GM21367 (cell line): Measurements from ENCODE around the gene EMB.
"Not testable (repeated sequence)": the region's sequence is repeated elsewhere in the genome, so short reads cannot be mapped to it uniquely, and the experiment has no call there.

Experiments used
- ATAC-seq: cut with Tn5 transposase; IDR thresholded peaks from one replicate; pipeline ENCODE4 v1.9.1; 2021; ENCODE audit not compliant: unreplicated experiment

Gene EMB, protein sequence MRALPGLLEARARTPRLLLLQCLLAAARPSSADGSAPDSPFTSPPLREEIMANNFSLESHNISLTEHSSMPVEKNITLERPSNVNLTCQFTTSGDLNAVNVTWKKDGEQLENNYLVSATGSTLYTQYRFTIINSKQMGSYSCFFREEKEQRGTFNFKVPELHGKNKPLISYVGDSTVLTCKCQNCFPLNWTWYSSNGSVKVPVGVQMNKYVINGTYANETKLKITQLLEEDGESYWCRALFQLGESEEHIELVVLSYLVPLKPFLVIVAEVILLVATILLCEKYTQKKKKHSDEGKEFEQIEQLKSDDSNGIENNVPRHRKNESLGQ

DNA sequence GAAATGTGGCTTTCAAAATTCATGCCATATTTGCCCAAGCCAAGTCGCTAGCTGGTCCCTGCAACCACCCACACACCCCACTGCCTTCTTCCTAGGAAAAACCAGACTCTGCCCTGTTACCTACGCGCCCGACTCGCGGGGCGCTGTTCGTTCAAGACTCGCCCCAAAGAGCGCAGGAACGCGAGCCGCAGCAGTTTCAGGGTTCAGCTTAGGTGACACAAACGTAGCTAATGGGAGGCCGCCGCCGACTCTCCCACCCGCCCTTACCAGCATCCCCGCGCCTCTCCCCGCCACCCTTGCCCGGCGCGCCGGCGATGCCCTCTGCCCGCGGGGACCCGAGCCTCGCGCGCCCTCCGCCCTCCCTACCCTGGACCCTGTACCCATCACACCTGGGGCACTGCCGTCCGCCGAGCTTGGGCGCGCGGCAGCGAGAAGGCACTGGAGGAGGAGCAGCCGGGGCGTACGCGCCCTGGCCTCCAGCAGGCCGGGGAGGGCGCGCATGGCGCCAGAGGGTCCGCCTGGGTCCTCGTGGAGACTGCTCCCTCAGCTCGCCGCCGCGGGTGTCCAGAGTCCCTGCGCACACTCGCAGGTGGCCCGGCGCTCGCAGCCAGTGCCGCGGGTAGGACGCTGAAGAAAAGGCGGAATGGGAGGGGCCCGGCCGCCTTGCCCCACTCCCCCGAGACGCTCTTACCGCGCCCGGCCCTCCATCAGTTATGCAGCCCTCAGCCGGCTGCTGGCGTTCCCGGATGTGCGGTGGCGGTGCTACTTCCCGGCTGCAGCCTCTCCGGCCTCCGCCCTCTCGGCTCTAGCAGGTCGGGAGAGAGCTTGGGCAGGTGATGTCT is at the start of gene EMB:
Gene EMB, minus strand, starts transcription at position 638 of the 842 bp plus-strand sequence. Its CDS starts 137 bp downstream, at position 501.
- ATAC-seq: peak; percentile 53

DNA sequence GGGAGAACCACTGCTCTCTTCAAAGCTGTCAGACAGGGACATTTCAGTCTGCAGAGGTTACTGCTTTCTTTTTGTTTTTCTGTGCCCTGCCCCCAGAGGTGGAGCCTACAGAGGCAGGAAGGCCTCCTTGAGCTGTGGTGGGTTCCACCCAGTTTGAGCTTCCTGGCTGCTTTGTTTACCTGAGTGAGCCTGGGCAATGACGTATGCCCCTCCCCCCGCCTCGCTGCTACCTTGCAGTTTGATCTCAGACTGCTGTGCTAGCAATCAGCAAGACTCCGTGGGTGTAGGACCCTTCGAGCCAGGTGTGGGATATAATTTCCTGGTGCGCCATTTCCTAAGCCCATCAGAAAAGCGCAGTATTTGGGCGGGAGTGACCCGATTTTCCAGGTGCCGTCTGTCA is 48.4 kb upstream of the EMB start:
- not testable (repeated sequence) for ATAC-seq

DNA sequence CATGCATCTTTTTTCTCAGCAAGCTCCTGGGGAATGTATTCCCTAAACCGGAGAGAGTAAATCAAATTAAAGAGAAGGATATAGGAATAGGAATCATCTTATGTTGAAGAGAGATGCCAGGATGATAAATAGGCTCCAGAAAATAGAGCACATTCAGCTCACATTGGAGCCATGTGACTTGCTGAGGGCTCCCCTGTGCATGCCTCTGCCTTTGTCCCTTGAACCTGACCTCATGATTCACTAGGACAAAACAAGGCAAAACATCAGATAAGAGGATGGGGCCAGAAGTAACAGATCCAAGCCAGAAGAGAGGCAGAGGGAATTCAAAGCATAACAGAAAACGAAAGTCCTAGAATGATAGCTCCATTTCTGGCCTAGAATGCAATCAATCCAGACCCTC is 37.7 kb upstream of the EMB start:
- ATAC-seq: not testable (repeated sequence)

DNA sequence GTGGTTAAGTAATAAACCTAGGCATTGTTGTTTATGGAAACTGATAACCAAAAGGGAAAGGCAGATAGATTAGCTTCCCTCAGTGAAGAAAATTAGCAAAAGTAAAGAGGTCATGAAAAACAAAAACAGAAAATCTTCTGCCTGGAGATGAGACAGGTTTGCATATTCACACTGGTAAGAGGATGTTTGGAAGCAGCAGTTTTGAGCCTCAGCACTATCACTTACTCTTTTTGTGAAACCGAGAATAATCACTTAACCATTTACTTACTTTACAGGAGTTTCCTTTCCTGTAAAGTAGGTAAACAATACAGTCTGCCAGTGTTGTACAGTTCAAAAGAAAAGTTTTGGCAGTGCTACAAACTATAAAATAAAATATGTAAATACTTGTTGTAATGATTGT is 35.5 kb upstream of the EMB start:
- peak; percentile 99 for ATAC-seq

DNA sequence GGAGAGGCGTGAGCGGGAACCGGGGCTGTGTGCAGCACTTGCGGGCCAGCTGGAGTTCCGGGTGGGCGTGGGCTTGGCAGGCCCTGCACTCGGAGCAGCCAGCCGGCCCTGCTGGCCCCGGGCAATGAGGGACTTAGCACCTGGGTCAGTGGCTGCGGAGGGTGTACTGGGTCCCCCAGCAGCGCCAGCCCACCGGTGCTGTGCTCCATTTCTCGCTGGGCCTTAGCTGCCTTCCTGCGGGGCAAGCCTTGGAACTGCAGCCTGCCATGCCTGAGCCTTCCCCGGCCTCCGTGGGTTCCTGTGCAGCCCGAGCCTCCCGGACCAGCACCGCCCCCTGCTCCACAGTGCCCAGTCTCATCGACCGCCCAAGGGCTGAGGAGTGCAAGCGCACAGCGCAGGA is 23.9 kb upstream of the EMB start:
- ATAC-seq: not testable (repeated sequence)

DNA sequence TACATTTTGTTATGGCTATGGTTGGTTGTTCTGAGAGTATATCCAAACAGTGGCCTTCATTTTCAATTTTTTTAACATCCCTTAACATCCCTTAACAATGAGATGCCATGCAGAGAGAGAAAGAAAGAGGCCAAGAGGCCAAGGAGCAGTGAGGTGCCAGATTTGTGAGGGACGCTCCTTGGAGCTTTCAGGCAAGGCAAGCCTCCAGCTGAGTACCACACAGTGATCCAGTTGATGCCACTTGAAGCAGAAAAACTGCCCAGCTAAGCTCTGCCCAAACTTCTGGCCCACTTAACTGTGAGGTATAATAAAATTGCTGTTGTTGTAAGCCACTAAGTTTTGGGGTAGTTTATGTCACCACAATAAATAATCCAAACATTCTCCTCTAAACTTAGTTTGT is 22.6 kb upstream of the EMB start:
- no peak for ATAC-seq

DNA sequence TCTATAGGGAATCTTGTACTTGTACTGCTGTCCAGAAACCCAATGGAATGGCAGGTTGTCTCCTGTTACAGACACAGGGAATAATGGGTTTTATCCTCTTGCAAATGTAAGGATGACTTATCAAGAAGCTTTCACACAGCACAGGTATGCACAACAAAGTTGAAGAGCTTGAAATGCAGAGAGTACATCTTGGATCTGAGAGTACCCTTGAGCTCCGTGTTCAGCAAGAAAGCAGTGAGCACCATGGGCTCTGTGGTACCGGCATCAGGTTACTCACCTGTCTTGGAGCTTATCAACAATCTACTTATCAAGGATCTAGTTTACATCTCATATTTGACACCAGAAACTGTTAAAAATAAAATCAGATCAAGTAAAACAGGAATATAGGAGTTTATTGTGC is 22.0 kb upstream of the EMB start:
- no peak for ATAC-seq

DNA sequence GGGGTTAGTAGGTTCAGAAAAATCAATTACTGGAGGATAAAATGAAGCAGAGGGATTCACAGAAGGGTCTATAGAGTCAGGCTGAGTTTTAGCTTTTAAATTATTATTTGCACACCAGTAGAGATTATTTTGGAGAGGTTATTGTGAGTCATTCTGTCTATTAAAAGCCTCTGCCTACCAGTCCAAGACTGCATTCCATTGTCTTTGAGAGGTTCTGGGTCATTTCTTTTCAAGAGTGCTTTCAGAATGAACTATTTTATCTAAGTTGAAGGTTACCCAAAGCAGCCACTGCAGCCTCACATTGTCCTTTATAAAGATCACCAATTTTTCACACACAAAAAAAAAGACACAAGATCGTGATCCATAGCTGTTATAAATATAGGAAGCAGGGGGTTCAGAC is 21.5 kb upstream of the EMB start:
- ATAC-seq: not testable (repeated sequence)

DNA sequence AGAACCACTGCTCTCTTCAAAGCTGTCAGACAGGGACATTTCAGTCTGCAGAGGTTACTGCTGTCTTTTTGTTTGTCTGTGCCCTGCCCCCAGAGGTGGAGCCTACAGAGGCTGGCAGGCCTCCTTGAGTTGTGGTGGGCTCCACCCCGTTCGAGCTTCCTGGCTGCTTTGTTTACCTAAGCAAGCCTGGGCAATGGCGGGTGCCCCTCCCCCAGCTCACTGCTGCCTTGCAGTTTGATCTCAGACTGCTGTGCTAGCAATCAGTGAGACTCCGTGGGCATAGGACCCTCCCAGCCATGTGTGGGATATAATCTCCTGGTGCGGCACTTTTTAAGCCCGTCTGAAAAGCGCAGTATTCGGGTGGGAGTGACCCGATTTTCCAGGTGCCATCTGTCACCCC is 17.3 kb upstream of the EMB start:
- ATAC-seq: not testable (repeated sequence)

DNA sequence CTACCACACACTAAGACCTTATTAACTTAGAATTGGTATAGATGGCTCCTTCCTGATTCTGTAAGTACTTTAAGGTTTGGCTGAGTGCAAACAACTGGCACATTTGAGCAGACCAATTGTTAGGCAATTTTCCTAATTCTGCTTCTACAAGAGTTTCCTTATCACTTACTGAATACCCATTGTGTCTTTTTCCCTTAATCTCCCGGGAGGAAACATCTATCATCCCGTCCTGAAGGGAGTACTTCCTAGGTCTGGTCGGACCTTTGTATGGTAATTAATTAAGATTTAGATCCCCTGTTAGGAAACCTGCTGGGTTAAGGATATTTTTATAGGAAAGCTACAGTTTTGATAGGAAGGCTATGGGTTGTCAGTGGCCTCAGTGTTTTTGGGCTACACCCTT is 8.2 kb upstream of the EMB start:
- ATAC-seq: not testable (repeated sequence)

DNA sequence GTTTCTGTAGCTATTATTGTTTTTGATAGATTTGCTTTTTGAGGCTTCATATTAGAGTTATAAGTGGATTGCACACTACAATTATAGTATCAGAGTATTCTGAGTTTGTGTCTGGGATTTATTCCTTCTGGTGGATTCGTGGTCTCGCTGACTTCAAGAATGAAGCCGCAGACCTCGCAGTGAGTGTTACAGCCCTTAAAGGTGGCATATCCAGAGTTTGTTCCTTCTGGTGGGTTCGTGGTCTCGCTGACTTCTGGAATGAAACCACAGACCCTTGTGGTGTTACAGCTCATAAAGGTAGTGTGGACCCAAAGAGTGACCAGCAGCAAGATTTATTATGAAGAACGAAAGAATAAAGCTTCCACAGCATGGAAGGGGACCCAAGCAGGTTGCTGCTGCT is 6.9 kb upstream of the EMB start:
- no peak for ATAC-seq

DNA sequence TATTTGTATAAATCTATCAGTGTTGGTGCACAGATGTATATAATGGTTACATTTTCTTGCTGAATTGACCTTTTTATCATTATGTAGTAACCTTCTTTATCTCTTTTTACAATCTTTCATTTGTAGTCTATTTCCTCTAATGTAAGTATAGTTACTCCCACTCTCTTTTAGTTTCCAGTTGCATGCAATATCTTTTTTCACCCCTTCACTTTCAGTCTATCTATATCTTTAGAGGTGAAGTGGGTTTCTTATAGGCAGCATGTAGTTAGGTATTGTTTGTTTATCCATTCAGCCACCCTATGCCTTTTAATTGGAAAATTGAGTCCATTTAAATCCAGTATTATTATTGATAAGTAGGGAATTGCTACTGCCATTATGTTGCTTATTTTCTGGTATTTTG is 6.1 kb upstream of the EMB start:
- ATAC-seq: no peak

DNA sequence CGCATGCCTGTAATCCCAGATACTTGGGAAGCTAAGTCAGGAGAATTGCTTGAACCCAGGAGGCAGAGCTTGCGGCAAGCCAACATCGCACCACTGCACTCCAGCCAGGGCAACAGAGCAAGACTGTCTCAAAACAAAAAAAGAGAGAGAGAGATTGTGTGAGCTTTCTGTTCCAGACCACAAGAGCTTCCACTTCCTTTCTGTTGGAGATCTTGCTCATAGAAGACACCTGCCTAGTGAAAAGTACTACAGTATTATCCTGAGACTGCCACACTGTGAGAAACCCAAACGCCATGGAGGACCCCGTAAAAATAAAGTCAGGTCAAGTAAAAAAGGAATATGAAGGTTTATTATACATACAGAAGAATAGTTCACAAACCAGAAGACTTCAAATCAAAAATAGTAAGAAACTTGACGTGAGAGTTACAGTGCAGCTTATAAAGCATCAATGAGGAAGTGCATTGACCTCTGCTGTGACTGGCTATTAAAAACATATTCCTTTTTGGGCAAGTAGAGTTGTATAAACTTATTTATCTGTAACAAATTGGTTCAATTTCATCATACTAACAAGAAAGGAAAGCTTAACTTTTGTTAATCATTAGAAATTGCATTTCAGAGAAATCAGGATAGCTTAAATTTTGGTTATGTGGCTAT is 4.3 kb upstream of the EMB start:
- peak; percentile 75 for ATAC-seq

DNA sequence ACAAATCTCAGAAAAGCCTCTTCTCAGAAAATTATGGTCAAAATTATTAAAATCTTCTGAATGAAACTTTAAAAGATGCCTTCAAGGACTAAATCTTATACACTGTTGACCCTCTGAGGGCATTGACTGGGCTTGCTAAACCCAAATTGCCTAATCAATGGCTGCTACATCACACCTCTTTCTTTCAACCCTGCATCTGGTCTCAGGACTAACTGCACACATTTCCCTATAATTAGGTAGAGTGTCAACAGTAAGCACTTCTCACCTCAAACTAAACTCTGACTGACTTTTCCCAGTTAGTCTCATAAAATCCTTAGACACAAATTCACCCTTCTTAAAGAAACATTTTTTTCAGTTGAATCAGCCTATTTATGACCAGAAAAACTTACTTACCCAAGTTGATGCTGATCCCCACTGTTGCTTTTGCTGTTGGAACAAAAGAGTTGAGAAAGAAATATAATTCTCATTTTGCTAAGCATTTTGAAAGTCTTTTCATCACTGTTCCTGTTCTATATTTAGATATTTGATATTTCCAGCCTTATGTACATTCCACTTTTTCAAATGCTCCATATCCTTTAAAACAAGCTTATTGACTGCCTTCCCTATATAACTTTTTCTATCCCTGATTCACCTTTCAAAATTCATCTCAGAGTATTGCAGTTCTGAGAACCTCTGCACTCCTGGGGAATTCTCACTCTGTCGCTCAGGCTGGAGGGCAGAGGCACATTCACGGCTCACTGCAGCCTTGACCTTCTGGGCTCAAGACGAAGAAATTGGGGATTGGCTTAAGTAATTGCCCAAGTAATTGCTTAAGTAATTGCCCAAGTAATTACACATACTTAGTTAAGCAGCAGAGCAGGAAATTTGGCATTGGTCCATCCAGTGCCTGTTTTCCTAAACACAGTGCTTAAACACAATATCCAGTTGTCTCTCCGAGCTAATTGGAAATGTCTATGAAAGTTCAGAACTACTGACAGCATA is 1.8 kb upstream of the EMB start:
- not testable (repeated sequence) for ATAC-seq

DNA sequence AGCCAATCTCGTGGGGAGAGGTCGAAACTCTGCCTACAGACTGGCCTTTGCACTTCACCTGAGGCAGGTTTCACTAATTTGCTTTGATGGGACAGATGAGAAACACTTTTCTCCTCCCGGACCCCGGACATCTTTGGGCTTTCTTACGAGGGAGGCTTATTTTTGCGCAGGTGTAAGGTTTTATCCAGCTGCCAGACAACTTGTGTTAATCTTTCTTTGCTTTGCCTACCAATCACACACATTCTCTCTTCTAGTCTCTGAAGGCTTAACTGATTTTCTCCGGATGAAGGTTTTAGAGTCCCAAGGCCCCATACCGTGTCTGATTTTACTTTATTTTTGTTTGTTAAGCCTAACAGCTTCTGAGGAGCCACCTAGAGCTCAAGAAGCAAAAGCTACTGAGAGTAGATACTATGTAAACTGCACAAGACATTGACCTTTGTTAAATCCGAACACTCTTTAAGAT is 436 bp upstream of the EMB start:
- ATAC-seq: no peak

DNA sequence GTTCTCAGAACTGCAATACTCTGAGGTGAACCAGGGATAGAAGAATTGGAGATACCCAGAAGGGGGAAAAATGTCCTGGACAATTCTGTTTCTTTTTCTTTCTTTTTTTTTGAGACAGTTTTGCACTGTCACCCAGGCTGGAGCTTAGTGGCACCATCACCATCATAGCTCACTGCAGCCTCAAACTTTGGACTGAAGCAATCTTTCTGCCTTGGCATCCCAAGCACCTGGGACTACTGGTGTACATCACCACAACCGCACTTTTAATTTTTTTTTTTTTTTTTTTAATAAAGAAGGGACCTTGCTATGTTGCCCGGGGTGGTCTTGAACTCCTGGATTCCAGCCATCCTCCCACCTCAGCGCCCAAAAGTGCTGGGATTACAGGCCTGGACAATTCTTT is 1.9 kb downstream of the EMB start:
- ATAC-seq: no peak

DNA sequence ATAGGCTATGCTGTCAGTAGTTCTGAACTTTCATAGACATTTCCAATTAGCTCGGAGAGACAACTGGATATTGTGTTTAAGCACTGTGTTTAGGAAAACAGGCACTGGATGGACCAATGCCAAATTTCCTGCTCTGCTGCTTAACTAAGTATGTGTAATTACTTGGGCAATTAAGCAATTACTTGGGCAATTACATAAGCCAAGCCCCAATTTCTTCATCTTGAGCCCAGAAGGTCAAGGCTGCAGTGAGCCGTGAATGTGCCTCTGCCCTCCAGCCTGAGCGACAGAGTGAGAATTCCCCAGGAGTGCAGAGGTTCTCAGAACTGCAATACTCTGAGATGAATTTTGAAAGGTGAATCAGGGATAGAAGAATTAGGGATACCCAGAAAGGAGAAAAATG is 3.0 kb downstream of the EMB start:
- ATAC-seq: not testable (repeated sequence)

DNA sequence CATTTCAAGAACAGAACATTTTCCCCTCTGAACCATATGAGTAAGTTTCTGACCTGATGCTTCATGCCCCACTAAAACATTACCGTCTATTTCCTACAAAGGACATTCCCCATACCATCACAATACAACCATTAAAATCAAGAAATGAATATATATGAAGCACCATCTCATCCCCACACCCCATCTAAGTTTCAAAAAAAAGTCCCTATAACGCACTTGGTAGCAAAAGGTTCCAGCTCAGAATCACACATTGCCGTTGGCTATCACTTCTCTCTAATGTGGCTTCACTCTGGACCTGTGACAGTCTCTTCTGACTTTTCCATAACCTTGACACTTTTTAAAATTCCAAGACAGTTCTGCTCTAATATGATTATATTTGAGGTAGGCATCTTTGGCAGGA is 5.9 kb downstream of the EMB start:
- no peak for ATAC-seq

DNA sequence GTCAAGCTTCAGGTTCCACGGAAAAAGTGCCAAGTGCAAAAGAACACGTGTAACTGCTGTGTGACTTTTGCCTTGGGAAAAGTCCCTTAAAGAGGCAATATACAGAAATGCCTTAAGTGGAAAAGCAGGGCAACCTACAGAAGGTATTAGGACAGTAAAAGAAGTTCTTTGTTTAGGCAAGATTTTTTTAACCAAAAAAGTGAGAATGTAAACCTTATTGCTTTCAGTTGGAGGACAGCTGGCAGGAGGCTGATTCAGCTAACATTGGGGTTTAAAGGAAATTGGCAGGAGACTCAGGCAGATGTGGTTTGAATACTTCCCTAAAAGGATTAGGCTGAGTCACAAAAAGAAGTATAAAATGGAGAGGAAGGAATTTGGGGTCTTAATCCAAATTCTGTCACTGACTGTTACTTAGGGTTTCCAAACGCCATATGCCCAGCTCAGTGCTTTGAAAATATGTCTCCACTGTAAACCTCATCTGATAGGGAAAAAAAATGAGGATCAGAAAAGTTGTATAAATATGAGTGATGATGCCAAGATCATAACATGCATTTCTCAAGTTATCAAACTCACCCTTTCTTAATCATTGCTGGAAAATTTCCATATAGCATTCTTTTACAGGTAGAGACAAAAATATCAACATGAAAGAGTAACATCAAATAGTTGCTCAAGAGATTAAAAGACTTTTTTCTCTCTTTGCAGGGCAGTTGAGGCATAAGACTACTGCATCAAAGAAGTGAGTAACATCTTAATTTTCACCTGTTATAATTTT is 9.8 kb downstream of the EMB start:
- ATAC-seq: not testable (repeated sequence)
